Transverse colon (tissue), 3 donors: ENCODE measurements around the gene C9orf78.

Source experiments
- CTCF ChIP-seq, 5 experiments: fragments of 200-600 bp in 3 of 5; fragments of 450-650 bp in 2 of 5; sonication (generic) in 3 of 5; IDR thresholded peaks; 1 replicate in 2 of 5; 2 replicates in 3 of 5; pipeline ENCODE4 v1.5.1; 2016 to 2017; ENCODE audit warnings: antibody characterized with exemption in 5 of 5, inconsistent platforms in 3 of 5, mild to moderate bottlenecking in 2 of 5, moderate library complexity in 1 of 5
- EP300 ChIP-seq: sonication (generic); formaldehyde crosslinking; IDR thresholded peaks from one replicate; pipeline ENCODE4 v1.6.1; 2017; ENCODE audit warnings: antibody characterized with exemption, low read depth
- POLR2A ChIP-seq: fragments of 450-650 bp; IDR thresholded peaks from one replicate; pipeline ENCODE4 v1.6.1; 2016; ENCODE audit warnings: antibody characterized with exemption, mild to moderate bottlenecking, moderate library complexity

GRCh38 chr9:129781131-129781530 lies 53.9 kb downstream of the C9orf78 start:
- TF ChIP-seq POLR2A (no peak), CTCF (IDR thresholded peaks at IDR 0.05) (no peak), EP300 (no peak)
